Peyer's patch (tissue), 4 donors: Measurements from ENCODE around the gene IFT122. TPM values are rescaled to one million over a fixed set of nuclear protein-coding genes. Genes with fewer than 3 reads are reported as not detected.

Experiments used
- DNase-seq, 3 donors: peaks; one replicate each; pipeline ENCODE4 v3.0.0-alpha.2; 2017 to 2019
- H3K27ac ChIP-seq, 4 donors: fragments of 200-600 bp; sonication (generic); one replicate each; pipeline ENCODE4 v1.5.1; 2016 to 2019
- H3K27me3 ChIP-seq, 2 donors: fragments of 200-600 bp; sonication (generic); one replicate each; pipeline ENCODE4 v1.5.1; 2019
- H3K36me3 ChIP-seq, 3 donors: fragments of 200-600 bp; sonication (generic); one replicate each; pipeline ENCODE4 v1.5.1; 2016 to 2019
- H3K4me1 ChIP-seq, 4 donors: fragments of 200-600 bp; sonication (generic); one replicate each; pipeline ENCODE4 v1.5.1; 2016 to 2019
- H3K4me3 ChIP-seq, 4 donors: fragments of 200-600 bp; sonication (generic); 1 replicate in 3 of 4; 2 replicates in 1 of 4; pipeline ENCODE4 v1.5.1; 2016 to 2019; ENCODE audit warnings: mild to moderate bottlenecking in 1 of 4
- H3K9me3 ChIP-seq, 4 donors: fragments of 200-600 bp; sonication (generic); one replicate each; pipeline ENCODE4 v1.5.1; 2016 to 2019; ENCODE audit warnings: mild to moderate bottlenecking in 1 of 4
- POLR2A ChIP-seq, 2 donors: fragments of 450-650 bp; IDR thresholded peaks; one replicate each; pipeline ENCODE4 v1.5.1; 2017; ENCODE audit warnings: antibody characterized with exemption in 2 of 2, mild to moderate bottlenecking in 2 of 2, moderate library complexity in 2 of 2
- total RNA-seq, 4 donors: library from RNA; depleted of rRNA; stranded (reverse); fragments of >200 nt; gene quantifications; one replicate each; pipeline ENCODE4 v1.1.0, GENCODE V29; 2016
- TF ChIP-seq, protein P1 (sequence below), 6 experiments: fragments of 450-650 bp in 4 of 6; fragments of 200-600 bp in 2 of 6; sonication (generic) in 1 of 6; IDR thresholded peaks; one replicate each; pipeline ENCODE4 v1.5.1; 2017 to 2019; ENCODE audit warnings: antibody characterized with exemption in 6 of 6, mild to moderate bottlenecking in 3 of 6, moderate library complexity in 1 of 6

The IFT122 gene
- total RNA-seq, 4 donors from 2014 or later: 10.9 to 85.0 (median 26.4) TPM

DNA sequence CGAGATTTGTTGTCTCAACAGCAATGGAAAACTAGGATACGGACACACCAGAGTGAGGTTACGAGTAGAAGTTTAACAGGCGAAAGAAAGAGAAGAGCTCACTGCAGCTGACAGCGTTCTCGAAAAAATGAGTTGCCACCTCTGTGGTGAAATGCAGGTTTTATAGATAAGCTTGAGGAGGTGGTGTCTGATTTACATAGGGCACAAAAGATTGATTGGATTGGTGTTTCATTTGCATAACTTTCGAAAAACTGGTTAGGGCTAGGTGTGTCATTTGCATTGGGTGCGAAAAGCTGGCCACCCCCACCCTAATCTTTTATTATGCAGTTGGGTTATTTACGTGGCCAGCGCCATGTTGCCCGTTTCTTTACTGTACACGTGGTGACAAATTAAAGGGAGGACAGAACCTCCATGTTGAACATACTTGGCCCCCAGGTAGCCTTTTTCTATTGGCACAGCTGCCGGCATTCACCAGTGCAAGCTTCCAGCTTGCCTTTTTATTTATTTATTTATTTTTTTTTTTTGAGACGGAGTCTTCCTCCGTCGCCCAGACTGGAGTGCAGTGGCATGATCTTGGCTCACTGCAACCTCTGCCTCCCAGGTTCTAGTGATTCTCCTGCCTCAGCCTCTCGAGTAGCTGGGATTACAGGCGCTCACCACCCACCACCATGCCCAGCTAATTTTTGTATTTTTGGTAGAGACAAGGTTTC, 8.3 kb downstream of the IFT122 start:
- H3K4me3 ChIP-seq: no peak overlapping the region
- DNase-seq: no peak
- no peaks in the 10 kb centered on the region for H3K27me3 ChIP-seq
- H3K9me3 ChIP-seq: no peaks in the 10 kb centered on the region
- peaks cover 0 to 7% (median 0%) of the 10 kb centered on the region in 3 donors for H3K36me3 ChIP-seq
- no peak overlapping the region for H3K27ac ChIP-seq
- TF ChIP-seq POLR2A (IDR thresholded peaks at IDR 0.05): no peak
- TF ChIP-seq, protein P1, sequence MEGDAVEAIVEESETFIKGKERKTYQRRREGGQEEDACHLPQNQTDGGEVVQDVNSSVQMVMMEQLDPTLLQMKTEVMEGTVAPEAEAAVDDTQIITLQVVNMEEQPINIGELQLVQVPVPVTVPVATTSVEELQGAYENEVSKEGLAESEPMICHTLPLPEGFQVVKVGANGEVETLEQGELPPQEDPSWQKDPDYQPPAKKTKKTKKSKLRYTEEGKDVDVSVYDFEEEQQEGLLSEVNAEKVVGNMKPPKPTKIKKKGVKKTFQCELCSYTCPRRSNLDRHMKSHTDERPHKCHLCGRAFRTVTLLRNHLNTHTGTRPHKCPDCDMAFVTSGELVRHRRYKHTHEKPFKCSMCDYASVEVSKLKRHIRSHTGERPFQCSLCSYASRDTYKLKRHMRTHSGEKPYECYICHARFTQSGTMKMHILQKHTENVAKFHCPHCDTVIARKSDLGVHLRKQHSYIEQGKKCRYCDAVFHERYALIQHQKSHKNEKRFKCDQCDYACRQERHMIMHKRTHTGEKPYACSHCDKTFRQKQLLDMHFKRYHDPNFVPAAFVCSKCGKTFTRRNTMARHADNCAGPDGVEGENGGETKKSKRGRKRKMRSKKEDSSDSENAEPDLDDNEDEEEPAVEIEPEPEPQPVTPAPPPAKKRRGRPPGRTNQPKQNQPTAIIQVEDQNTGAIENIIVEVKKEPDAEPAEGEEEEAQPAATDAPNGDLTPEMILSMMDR (IDR thresholded peaks at IDR 0.05): no peak
- H3K4me1 ChIP-seq: no peaks in the 10 kb centered on the region

DNA sequence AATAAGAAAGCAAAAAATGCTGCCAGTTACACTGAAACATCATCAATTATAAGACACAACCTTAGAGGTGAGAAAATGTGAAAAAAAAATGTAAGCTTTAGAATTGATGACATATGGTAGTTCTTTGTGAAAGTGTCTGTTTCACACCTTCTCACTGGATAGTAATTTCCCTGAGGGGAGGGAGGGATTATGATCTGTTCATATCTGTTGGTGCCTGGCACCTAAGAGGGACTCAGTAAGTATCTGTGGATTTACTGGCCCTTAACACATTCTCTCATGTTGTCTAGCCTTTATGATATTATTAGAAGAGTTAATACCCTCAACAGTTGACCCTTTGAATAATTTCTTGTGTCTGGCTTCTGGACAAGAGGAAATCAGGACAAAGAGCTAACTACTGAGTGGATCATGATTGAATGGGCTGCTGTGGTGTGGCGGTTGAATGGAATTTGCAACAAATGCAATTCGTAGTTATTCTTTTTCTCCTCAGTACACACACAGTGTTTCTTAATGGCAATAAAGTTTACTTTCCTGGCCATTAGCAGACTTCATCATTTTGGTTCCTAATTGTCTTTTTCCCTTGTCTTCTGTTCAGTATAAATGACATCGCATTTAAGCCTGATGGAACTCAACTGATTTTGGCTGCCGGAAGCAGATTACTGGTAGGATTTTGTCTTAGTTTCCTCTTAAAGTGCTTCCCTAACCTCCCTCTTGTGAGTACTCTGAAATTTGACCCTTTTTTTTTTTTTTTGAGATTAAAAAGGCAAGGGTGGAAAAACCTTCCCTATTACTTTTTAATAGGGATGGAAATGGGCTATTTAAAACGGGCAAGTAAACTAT, 9.5 kb downstream of the IFT122 start:
- Histone ChIP-seq H3K4me3 (no peak overlapping the region), H3K36me3 (peaks cover 0 to 14% (median 0%) of the 10 kb centered on the region in 3 donors), H3K4me1 (no peaks in the 10 kb centered on the region), H3K27ac (no peak overlapping the region), H3K9me3 (no peaks in the 10 kb centered on the region), H3K27me3 (no peaks in the 10 kb centered on the region)
- TF ChIP-seq, protein P1 (IDR thresholded peaks at IDR 0.05): no peak
- TF ChIP-seq POLR2A (IDR thresholded peaks at IDR 0.05): no peak
- DNase-seq: no peak

- no peaks in the 10 kb centered on the region for H3K9me3 ChIP-seq
- peaks cover 0 to 31% (median 0%) of the 10 kb centered on the region in 3 donors for H3K36me3 ChIP-seq
- H3K27ac ChIP-seq: no peak overlapping the region
- no peak overlapping the region for H3K4me3 ChIP-seq
- no peak for TF ChIP-seq POLR2A (IDR thresholded peaks at IDR 0.05)
- TF ChIP-seq, protein P1 (IDR thresholded peaks at IDR 0.05): no peak
- no peaks in the 10 kb centered on the region for H3K4me1 ChIP-seq
- no peaks in the 10 kb centered on the region for H3K27me3 ChIP-seq
- DNase-seq: no peak
Measured at GRCh38 chr3:129453732-129454131, 13.7 kb downstream of the IFT122 start.

- H3K4me3 ChIP-seq: no peak overlapping the region
Measured at GRCh38 chr3:129460155-129460554, 20.1 kb downstream of the IFT122 start.

GRCh38 chr3:129460572-129460971, 20.5 kb downstream of the IFT122 start:
- Histone ChIP-seq H3K27me3 (no peaks in the 10 kb centered on the region), H3K9me3 (no peaks in the 10 kb centered on the region), H3K4me3 (no peak overlapping the region), H3K4me1 (no peaks in the 10 kb centered on the region), H3K36me3 (peaks cover 0 to 18% (median 0%) of the 10 kb centered on the region in 3 donors), H3K27ac (no peak overlapping the region)
- TF ChIP-seq POLR2A (IDR thresholded peaks at IDR 0.05): no peak
- TF ChIP-seq, protein P1 (IDR thresholded peaks at IDR 0.05): no peak
- DNase-seq: no peak

More at GRCh38 chr3:129460155-129460554, 20.1 kb downstream of the IFT122 start:
- no peak for DNase-seq
- H3K27ac ChIP-seq: no peak overlapping the region
- peaks cover 0 to 19% (median 0%) of the 10 kb centered on the region in 3 donors for H3K36me3 ChIP-seq
- no peaks in the 10 kb centered on the region for H3K27me3 ChIP-seq
- H3K4me1 ChIP-seq: no peaks in the 10 kb centered on the region
- TF ChIP-seq POLR2A (IDR thresholded peaks at IDR 0.05): no peak
- TF ChIP-seq, protein P1 (IDR thresholded peaks at IDR 0.05): no peak
- H3K9me3 ChIP-seq: no peaks in the 10 kb centered on the region
